Measurements from ENCODE around the gene ACBD6.

Gene ACBD6

GRCh38 chr1:180539136-180539535, 36.8 kb upstream of the ACBD6 start:
- Histone ChIP-seq H3K27ac (ENCODE audit: low read depth, low read length) (no peak overlapping the region), H3K27me3 (ENCODE audit: control insufficient read depth in 1 of 2, insufficient read depth in 2 of 2, low read length in 2 of 2) (no peaks in the 10 kb centered on the region), H3K36me3 (ENCODE audit: insufficient read depth, low read length) (no peaks in the 10 kb centered on the region), H3K4me1 (ENCODE audit: insufficient read depth, low read length) (peaks cover 18% of the 10 kb centered on the region), H3K9me3 (ENCODE audit: low read length) (no peaks in the 10 kb centered on the region), H3K9ac (ENCODE audit: low read length) (no peak overlapping the region), H3K4me3 (ENCODE audit: low read depth in 1 of 2, low read length in 2 of 2) (no peak overlapping the region)

GRCh38 chr1:180536821-180537372, 34.5 kb upstream of the ACBD6 start:
- Histone ChIP-seq H3K9ac (ENCODE audit: low read length) (no peak overlapping the region), H3K4me1 (ENCODE audit: insufficient read depth, low read length) (peaks cover under 1% of the 10 kb centered on the region), H3K27me3 (ENCODE audit: control insufficient read depth in 1 of 2, insufficient read depth in 2 of 2, low read length in 2 of 2) (no peaks in the 10 kb centered on the region), H3K27ac (ENCODE audit: low read depth, low read length) (no peak overlapping the region), H3K4me3 (ENCODE audit: low read depth in 1 of 2, low read length in 2 of 2) (no peak overlapping the region), H3K36me3 (ENCODE audit: insufficient read depth, low read length) (no peaks in the 10 kb centered on the region), H3K9me3 (ENCODE audit: low read length) (no peaks in the 10 kb centered on the region)

GRCh38 chr1:180535418-180535999, 33.1 kb upstream of the ACBD6 start:
- Histone ChIP-seq H3K4me3 (ENCODE audit: low read depth in 1 of 2, low read length in 2 of 2) (no peak overlapping the region), H3K36me3 (ENCODE audit: insufficient read depth, low read length) (no peaks in the 10 kb centered on the region), H3K4me1 (ENCODE audit: insufficient read depth, low read length) (no peaks in the 10 kb centered on the region), H3K27ac (ENCODE audit: low read depth, low read length) (no peak overlapping the region), H3K9me3 (ENCODE audit: low read length) (no peaks in the 10 kb centered on the region), H3K9ac (ENCODE audit: low read length) (no peak overlapping the region), H3K27me3 (ENCODE audit: control insufficient read depth in 1 of 2, insufficient read depth in 2 of 2, low read length in 2 of 2) (no peaks in the 10 kb centered on the region)

- no peak overlapping the region for H3K4me3 ChIP-seq (ENCODE audit: low read depth in 1 of 2, low read length in 2 of 2)
- no peaks in the 10 kb centered on the region for H3K4me1 ChIP-seq (ENCODE audit: insufficient read depth, low read length)
- no peak overlapping the region for H3K9ac ChIP-seq (ENCODE audit: low read length)
- no peaks in the 10 kb centered on the region for H3K9me3 ChIP-seq (ENCODE audit: low read length)
- no peak overlapping the region for H3K27ac ChIP-seq (ENCODE audit: low read depth, low read length)
- H3K36me3 ChIP-seq (ENCODE audit: insufficient read depth, low read length): no peaks in the 10 kb centered on the region
- no peaks in the 10 kb centered on the region for H3K27me3 ChIP-seq (ENCODE audit: control insufficient read depth in 1 of 2, insufficient read depth in 2 of 2, low read length in 2 of 2)
Measured at GRCh38 chr1:180534214-180534613, 31.8 kb upstream of the ACBD6 start.

GRCh38 chr1:180533266-180533987, 31.1 kb upstream of the ACBD6 start:
- H3K27me3 ChIP-seq (ENCODE audit: control insufficient read depth in 1 of 2, insufficient read depth in 2 of 2, low read length in 2 of 2): no peaks in the 10 kb centered on the region
- H3K9me3 ChIP-seq (ENCODE audit: low read length): no peaks in the 10 kb centered on the region
- no peak overlapping the region for H3K27ac ChIP-seq (ENCODE audit: low read depth, low read length)
- no peak overlapping the region for H3K4me3 ChIP-seq (ENCODE audit: low read depth in 1 of 2, low read length in 2 of 2)
- no peaks in the 10 kb centered on the region for H3K4me1 ChIP-seq (ENCODE audit: insufficient read depth, low read length)
- H3K9ac ChIP-seq (ENCODE audit: low read length): no peak overlapping the region
- H3K36me3 ChIP-seq (ENCODE audit: insufficient read depth, low read length): no peaks in the 10 kb centered on the region

- Histone ChIP-seq H3K27ac (ENCODE audit: low read depth, low read length) (no peak overlapping the region), H3K27me3 (ENCODE audit: control insufficient read depth in 1 of 2, insufficient read depth in 2 of 2, low read length in 2 of 2) (no peaks in the 10 kb centered on the region), H3K4me3 (ENCODE audit: low read depth in 1 of 2, low read length in 2 of 2) (no peak overlapping the region), H3K9ac (ENCODE audit: low read length) (no peak overlapping the region), H3K9me3 (ENCODE audit: low read length) (no peaks in the 10 kb centered on the region), H3K4me1 (ENCODE audit: insufficient read depth, low read length) (no peaks in the 10 kb centered on the region), H3K36me3 (ENCODE audit: insufficient read depth, low read length) (no peaks in the 10 kb centered on the region)
Measured at GRCh38 chr1:180532854-180533253, 30.5 kb upstream of the ACBD6 start.

GRCh38 chr1:180530501-180530900, 28.1 kb upstream of the ACBD6 start:
- Histone ChIP-seq H3K4me3 (ENCODE audit: low read depth in 1 of 2, low read length in 2 of 2) (no peak overlapping the region), H3K9ac (ENCODE audit: low read length) (no peak overlapping the region), H3K9me3 (ENCODE audit: low read length) (no peaks in the 10 kb centered on the region), H3K36me3 (ENCODE audit: insufficient read depth, low read length) (no peaks in the 10 kb centered on the region), H3K27ac (ENCODE audit: low read depth, low read length) (no peak overlapping the region), H3K27me3 (ENCODE audit: control insufficient read depth in 1 of 2, insufficient read depth in 2 of 2, low read length in 2 of 2) (no peaks in the 10 kb centered on the region), H3K4me1 (ENCODE audit: insufficient read depth, low read length) (no peaks in the 10 kb centered on the region)

- Histone ChIP-seq H3K27ac (ENCODE audit: low read depth, low read length) (no peak overlapping the region), H3K27me3 (ENCODE audit: control insufficient read depth in 1 of 2, insufficient read depth in 2 of 2, low read length in 2 of 2) (no peaks in the 10 kb centered on the region), H3K36me3 (ENCODE audit: insufficient read depth, low read length) (no peaks in the 10 kb centered on the region), H3K9me3 (ENCODE audit: low read length) (no peaks in the 10 kb centered on the region), H3K4me1 (ENCODE audit: insufficient read depth, low read length) (no peaks in the 10 kb centered on the region), H3K4me3 (ENCODE audit: low read depth in 1 of 2, low read length in 2 of 2) (no peak overlapping the region), H3K9ac (ENCODE audit: low read length) (no peak overlapping the region)
Measured at GRCh38 chr1:180528868-180529470, 26.6 kb upstream of the ACBD6 start.

GRCh38 chr1:180527101-180527669, 24.8 kb upstream of the ACBD6 start:
- H3K27me3 ChIP-seq (ENCODE audit: control insufficient read depth in 1 of 2, insufficient read depth in 2 of 2, low read length in 2 of 2): no peaks in the 10 kb centered on the region
- H3K9me3 ChIP-seq (ENCODE audit: low read length): no peaks in the 10 kb centered on the region
- H3K36me3 ChIP-seq (ENCODE audit: insufficient read depth, low read length): no peaks in the 10 kb centered on the region
- H3K4me1 ChIP-seq (ENCODE audit: insufficient read depth, low read length): no peaks in the 10 kb centered on the region
- H3K4me3 ChIP-seq (ENCODE audit: low read depth in 1 of 2, low read length in 2 of 2): no peak overlapping the region
- no peak overlapping the region for H3K27ac ChIP-seq (ENCODE audit: low read depth, low read length)
- H3K9ac ChIP-seq (ENCODE audit: low read length): no peak overlapping the region

GRCh38 chr1:180525715-180526039, 23.3 kb upstream of the ACBD6 start:
- no peaks in the 10 kb centered on the region for H3K4me1 ChIP-seq (ENCODE audit: insufficient read depth, low read length)
- no peaks in the 10 kb centered on the region for H3K36me3 ChIP-seq (ENCODE audit: insufficient read depth, low read length)
- H3K9ac ChIP-seq (ENCODE audit: low read length): no peak overlapping the region
- H3K9me3 ChIP-seq (ENCODE audit: low read length): no peaks in the 10 kb centered on the region
- H3K27ac ChIP-seq (ENCODE audit: low read depth, low read length): no peak overlapping the region
- H3K4me3 ChIP-seq (ENCODE audit: low read depth in 1 of 2, low read length in 2 of 2): no peak overlapping the region
- no peaks in the 10 kb centered on the region for H3K27me3 ChIP-seq (ENCODE audit: control insufficient read depth in 1 of 2, insufficient read depth in 2 of 2, low read length in 2 of 2)

- Histone ChIP-seq H3K36me3 (ENCODE audit: insufficient read depth, low read length) (no peaks in the 10 kb centered on the region), H3K4me1 (ENCODE audit: insufficient read depth, low read length) (no peaks in the 10 kb centered on the region), H3K27ac (ENCODE audit: low read depth, low read length) (no peak overlapping the region), H3K4me3 (ENCODE audit: low read depth in 1 of 2, low read length in 2 of 2) (no peak overlapping the region), H3K9ac (ENCODE audit: low read length) (no peak overlapping the region), H3K9me3 (ENCODE audit: low read length) (no peaks in the 10 kb centered on the region), H3K27me3 (ENCODE audit: control insufficient read depth in 1 of 2, insufficient read depth in 2 of 2, low read length in 2 of 2) (no peaks in the 10 kb centered on the region)
Measured at GRCh38 chr1:180524915-180525714, 22.7 kb upstream of the ACBD6 start.
